Activated naive CD4-positive, alpha-beta T cell treated with anti-CD3 and anti-CD28 coated beads, Interleukin-2, amount 10 ng/mL, durations not matched to agents 7 days and 5 days (primary cell): ENCODE results near the gene TMEM132D.

Experiments used
- CTCF ChIA-PET: fragments of 350-600 bp; sonication (Branson Sonifier 250); formaldehyde crosslinking; loops from one replicate; lab custom pipeline; 2021; ENCODE audit warnings: antibody characterized with exemption; lab: Charles Lee
- DNase-seq: peaks from one replicate; pipeline ENCODE4 v3.0.0-alpha.2; 2020
- H3K27ac Mint-ChIP-seq: one replicate; pipeline ENCODE4 v1.8.0; 2021; ENCODE audit warnings: mild to moderate bottlenecking, moderate library complexity, mixed read lengths
- H3K27me3 Mint-ChIP-seq: one replicate; pipeline ENCODE4 v1.8.0; 2021; ENCODE audit warnings: mild to moderate bottlenecking, mixed read lengths
- H3K36me3 Mint-ChIP-seq: one replicate; pipeline ENCODE4 v1.8.0; 2021; ENCODE audit warnings: mixed read lengths
- H3K4me1 Mint-ChIP-seq: one replicate; pipeline ENCODE4 v1.8.0; 2021; ENCODE audit warnings: mixed read lengths
- H3K4me3 Mint-ChIP-seq: one replicate; pipeline ENCODE4 v1.8.0; 2021; ENCODE audit warnings: mild to moderate bottlenecking, moderate library complexity, mixed read lengths
- H3K9me3 Mint-ChIP-seq: one replicate; pipeline ENCODE4 v1.8.0; 2021; ENCODE audit warnings: mixed read lengths

Gene TMEM132D

GRCh38 chr12:129862561-129863175 lies 41.2 kb downstream of the TMEM132D start:
- Mint-ChIP-seq H3K36me3 (no peaks in the 10 kb centered on the region), H3K4me3 (no peak overlapping the region), H3K4me1 (no peaks in the 10 kb centered on the region), H3K27ac (no peak overlapping the region), H3K9me3 (peaks cover 24% of the 10 kb centered on the region), H3K27me3 (no peaks in the 10 kb centered on the region)
- CTCF ChIA-PET, result no interaction called here
- no peak for DNase-seq

DNA sequence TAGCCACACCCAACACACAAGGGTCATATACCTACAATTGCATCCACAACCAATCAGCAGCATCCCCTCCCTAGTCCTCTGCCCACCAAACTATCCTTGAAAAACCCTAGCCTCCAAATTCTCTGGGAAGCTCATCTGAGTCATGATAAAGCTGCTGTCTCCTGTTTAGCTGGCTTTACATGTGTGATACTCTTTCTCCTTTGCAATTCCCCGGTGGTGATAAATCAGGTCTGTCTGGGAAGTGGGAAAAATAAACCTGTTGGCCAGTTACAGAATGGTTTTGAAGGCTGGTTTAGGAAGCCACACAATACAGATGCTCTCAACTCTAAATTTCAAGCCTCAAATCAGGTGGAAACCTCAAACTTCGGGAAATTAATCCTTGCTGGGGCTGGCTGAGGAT lies 41.9 kb downstream of the TMEM132D start:
- no peak for DNase-seq
- Mint-ChIP-seq H3K4me3 (no peak overlapping the region), H3K4me1 (no peaks in the 10 kb centered on the region), H3K9me3 (peaks cover 21% of the 10 kb centered on the region), H3K27me3 (no peaks in the 10 kb centered on the region), H3K27ac (no peak overlapping the region), H3K36me3 (no peaks in the 10 kb centered on the region)
- CTCF ChIA-PET, result no interaction called here

DNA sequence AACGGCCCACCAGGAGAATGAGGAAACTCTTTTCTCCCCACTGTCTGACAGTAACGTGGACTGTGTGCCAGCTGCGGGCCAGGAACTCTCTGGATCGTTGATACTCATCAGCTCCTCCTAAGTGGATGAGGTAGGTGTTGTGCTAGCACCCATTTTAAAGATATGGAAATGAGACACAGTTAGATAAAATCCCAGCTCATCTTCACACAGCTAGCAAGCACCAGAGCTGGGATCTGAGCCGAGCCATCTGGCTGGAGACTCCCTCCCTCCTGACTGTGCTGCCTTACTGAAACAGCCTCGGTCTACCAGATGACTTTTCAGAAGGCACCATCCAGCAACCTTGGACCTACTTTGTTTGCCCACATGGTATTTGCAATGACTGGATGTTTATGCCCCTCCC lies 49.2 kb downstream of the TMEM132D start:
- Mint-ChIP-seq H3K9me3 (peaks cover 6% of the 10 kb centered on the region), H3K4me1 (no peaks in the 10 kb centered on the region), H3K27ac (no peak overlapping the region), H3K4me3 (no peak overlapping the region), H3K36me3 (no peaks in the 10 kb centered on the region), H3K27me3 (no peaks in the 10 kb centered on the region)
- no peak for DNase-seq
- CTCF ChIA-PET, result no interaction called here

GRCh38 chr12:129851296-129851695 lies 52.5 kb downstream of the TMEM132D start:
- no peak for DNase-seq
- H3K4me3 Mint-ChIP-seq, result no peak overlapping the region
- no peaks in the 10 kb centered on the region for H3K36me3 Mint-ChIP-seq
- H3K9me3 Mint-ChIP-seq, result peaks cover 7% of the 10 kb centered on the region
- H3K27me3 Mint-ChIP-seq, result no peaks in the 10 kb centered on the region
- H3K4me1 Mint-ChIP-seq, result no peaks in the 10 kb centered on the region
- CTCF ChIA-PET, result no interaction called here
- no peak overlapping the region for H3K27ac Mint-ChIP-seq

DNA sequence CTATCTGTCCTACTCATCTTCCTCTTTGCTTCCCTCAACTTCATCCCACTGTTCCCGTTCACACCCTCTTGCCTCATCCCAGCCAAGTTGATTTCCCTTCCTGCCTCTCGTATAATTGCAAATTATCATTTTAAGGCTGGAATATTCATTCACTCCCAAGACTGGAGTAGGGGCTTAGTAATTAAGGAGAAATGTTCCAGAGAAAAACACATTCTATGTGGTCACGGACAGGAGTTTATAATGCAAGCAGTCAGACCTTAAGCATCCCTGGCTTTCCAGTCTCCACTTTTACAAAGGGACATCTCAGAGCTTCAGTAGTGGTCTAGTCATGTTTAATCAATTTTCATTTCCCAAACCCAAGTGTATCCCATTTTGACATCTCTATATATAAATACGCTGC lies 54.9 kb downstream of the TMEM132D start:
- no peaks in the 10 kb centered on the region for H3K36me3 Mint-ChIP-seq
- H3K27ac Mint-ChIP-seq, result no peak overlapping the region
- H3K9me3 Mint-ChIP-seq, result peaks cover 6% of the 10 kb centered on the region
- CTCF ChIA-PET, result no interaction called here
- H3K4me3 Mint-ChIP-seq, result no peak overlapping the region
- no peaks in the 10 kb centered on the region for H3K27me3 Mint-ChIP-seq
- no peak for DNase-seq
- H3K4me1 Mint-ChIP-seq, result no peaks in the 10 kb centered on the region

DNA sequence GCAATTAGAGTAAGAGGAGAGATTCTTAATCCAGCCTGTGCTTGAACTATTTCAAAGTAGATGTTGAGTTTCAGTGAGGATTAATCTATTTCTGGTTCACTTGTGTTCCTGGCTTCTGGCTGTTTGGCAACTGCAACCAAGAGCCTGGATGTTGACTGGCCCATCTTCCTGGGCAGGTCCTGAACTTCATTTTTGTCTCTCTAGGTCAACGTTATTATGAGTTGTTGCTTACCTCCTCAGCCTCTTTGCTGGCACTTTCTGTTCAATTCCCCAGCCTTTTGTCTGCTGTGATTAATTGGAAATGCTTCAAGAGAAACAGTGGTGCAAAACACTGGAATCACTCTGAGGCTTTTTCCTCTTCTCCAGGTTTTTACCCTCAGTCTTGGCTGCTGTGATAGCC lies 56.8 kb downstream of the TMEM132D start:
- H3K27me3 Mint-ChIP-seq, result no peaks in the 10 kb centered on the region
- no peaks in the 10 kb centered on the region for H3K36me3 Mint-ChIP-seq
- H3K4me1 Mint-ChIP-seq, result no peaks in the 10 kb centered on the region
- DNase-seq, result no peak
- CTCF ChIA-PET, result no interaction called here
- H3K9me3 Mint-ChIP-seq, result peaks cover 2% of the 10 kb centered on the region
- H3K27ac Mint-ChIP-seq, result no peak overlapping the region
- no peak overlapping the region for H3K4me3 Mint-ChIP-seq

DNA sequence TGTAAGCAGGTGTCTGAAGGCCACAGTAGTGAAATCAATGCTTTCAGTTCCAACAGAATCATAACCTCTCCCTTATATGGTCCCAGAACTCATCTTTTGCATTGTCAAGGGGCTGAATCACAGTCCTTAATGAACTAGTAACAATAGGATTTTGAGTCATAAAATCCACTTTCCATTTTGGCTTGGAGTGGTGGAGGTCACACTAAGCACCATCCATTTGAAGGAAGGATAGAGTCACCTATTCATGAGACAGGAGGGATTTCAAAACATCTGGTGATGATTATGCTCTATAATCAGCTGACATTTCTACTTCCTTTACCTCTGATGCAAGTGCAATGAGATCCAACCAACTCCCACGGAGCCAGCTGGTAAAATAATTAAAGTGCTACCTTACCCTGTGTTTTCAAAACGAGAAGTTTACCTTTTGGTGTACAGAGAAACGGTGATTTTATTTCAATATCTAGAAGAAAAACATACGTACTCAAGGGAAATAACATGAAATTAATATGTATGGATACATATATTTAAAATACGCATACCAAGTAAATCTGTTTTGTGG lies 59.1 kb downstream of the TMEM132D start:
- H3K4me3 Mint-ChIP-seq, result no peak overlapping the region
- CTCF ChIA-PET, result no interaction called here
- no peaks in the 10 kb centered on the region for H3K4me1 Mint-ChIP-seq
- H3K36me3 Mint-ChIP-seq, result no peaks in the 10 kb centered on the region
- H3K27ac Mint-ChIP-seq, result no peak overlapping the region
- H3K27me3 Mint-ChIP-seq, result no peaks in the 10 kb centered on the region
- peaks cover 2% of the 10 kb centered on the region for H3K9me3 Mint-ChIP-seq
- DNase-seq, result no peak

DNA sequence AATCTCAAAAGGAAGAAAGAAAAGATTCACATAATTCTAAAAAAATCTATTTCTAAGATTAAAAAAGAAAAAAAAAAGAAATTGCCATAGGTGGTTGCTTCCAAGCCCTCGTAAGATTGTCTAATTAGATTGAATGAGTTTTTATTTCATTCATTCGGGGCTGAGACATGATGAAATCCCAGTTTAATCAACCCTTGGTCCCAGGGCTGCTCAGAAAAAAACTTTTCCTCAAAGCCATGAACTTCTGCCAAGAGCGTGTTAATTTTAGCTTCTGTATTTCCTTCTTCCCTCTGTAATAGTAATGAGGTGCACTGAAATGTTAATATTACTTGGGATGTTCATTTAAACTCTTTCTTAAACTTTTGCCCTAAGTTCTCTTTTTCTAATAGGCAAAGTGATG lies 62.6 kb downstream of the TMEM132D start:
- H3K4me1 Mint-ChIP-seq, result no peaks in the 10 kb centered on the region
- CTCF ChIA-PET, result no interaction called here
- no peak overlapping the region for H3K27ac Mint-ChIP-seq
- no peaks in the 10 kb centered on the region for H3K27me3 Mint-ChIP-seq
- H3K9me3 Mint-ChIP-seq, result no peaks in the 10 kb centered on the region
- no peaks in the 10 kb centered on the region for H3K36me3 Mint-ChIP-seq
- DNase-seq, result no peak
- no peak overlapping the region for H3K4me3 Mint-ChIP-seq

- H3K9me3 Mint-ChIP-seq, result no peaks in the 10 kb centered on the region
- H3K36me3 Mint-ChIP-seq, result no peaks in the 10 kb centered on the region
- no peak overlapping the region for H3K4me3 Mint-ChIP-seq
- DNase-seq, result no peak
- CTCF ChIA-PET, result no interaction called here
- no peaks in the 10 kb centered on the region for H3K4me1 Mint-ChIP-seq
- H3K27me3 Mint-ChIP-seq, result no peaks in the 10 kb centered on the region
- H3K27ac Mint-ChIP-seq, result no peak overlapping the region
These were observed 63.5 kb downstream of the TMEM132D start for GRCh38 chr12:129840145-129840884.

- H3K9me3 Mint-ChIP-seq, result no peaks in the 10 kb centered on the region
- CTCF ChIA-PET, result no interaction called here
- H3K4me3 Mint-ChIP-seq, result no peak overlapping the region
- DNase-seq, result no peak
- H3K36me3 Mint-ChIP-seq, result no peaks in the 10 kb centered on the region
- H3K27ac Mint-ChIP-seq, result no peak overlapping the region
- no peaks in the 10 kb centered on the region for H3K27me3 Mint-ChIP-seq
- H3K4me1 Mint-ChIP-seq, result no peaks in the 10 kb centered on the region
These were observed 64.1 kb downstream of the TMEM132D start for GRCh38 chr12:129839679-129840078.

DNA sequence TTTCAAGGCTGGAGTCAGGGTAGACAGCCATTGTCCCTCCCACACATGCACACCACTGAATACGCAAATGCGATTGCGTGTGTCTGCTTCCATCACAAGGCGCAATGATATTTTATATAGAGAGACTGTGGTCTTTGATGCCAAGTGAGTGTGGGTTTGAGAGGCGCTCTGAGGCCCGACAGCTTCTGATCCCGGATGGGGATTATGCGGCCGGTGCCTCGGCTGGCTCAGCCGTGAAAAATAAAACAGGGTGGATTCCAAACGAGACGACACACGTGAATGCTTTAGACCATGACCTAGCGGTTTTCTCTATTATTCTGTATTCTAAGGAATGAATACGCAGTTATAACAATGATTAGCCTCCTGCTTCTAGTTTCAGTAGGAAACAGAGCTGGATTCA lies 72.5 kb downstream of the TMEM132D start:
- H3K4me3 Mint-ChIP-seq, result no peak overlapping the region
- H3K4me1 Mint-ChIP-seq, result no peaks in the 10 kb centered on the region
- peaks cover 10% of the 10 kb centered on the region for H3K9me3 Mint-ChIP-seq
- DNase-seq, result no peak
- no peak overlapping the region for H3K27ac Mint-ChIP-seq
- CTCF ChIA-PET, result no interaction called here
- no peaks in the 10 kb centered on the region for H3K36me3 Mint-ChIP-seq
- no peaks in the 10 kb centered on the region for H3K27me3 Mint-ChIP-seq

DNA sequence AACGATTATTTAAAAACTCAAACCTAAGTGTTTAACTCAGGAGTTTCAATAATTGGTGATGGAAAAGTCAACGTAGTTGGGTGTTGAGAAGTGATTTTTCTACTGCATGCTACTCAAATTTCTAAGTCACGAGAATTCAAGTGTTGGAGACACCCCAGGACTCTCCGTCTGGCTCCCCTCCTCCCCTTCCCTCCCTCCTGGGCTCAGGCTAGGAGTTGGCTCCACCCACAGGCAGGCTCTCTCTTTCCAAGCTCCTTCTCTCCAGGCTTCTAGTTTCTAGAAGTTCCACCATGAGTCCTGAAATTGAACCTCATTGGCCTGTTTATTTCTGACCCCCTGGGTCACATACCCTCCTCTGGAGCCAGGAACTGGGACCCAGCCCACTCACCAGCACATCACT lies 73.0 kb downstream of the TMEM132D start:
- Mint-ChIP-seq H3K9me3 (peaks cover 10% of the 10 kb centered on the region), H3K36me3 (no peaks in the 10 kb centered on the region), H3K27ac (no peak overlapping the region), H3K4me3 (no peak overlapping the region), H3K27me3 (no peaks in the 10 kb centered on the region), H3K4me1 (no peaks in the 10 kb centered on the region)
- DNase-seq, result no peak
- CTCF ChIA-PET, result no interaction called here

DNA sequence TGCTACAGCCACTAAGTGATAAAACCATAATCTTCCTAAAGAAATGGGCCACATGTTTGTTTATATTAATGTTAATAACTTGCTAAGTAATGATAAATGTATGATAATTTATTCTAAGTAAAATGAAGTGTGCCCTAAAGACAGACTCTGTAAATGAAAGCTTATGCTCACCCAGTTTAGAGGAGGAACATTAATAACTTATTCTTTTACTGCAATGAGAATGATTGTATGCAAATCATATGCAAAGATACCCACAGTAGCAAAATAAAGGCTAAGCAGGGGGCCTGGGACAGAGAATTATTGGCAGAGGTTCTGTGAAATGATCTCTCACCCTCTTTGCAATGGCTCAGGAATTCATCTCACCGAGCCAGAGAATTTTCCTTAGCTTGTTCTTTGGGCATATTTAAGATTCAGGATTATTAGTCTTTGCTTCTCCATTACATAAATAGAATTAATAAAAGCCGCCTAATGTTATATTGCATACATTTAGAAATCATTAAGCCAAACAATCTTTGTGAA lies 75.9 kb downstream of the TMEM132D start:
- Mint-ChIP-seq H3K9me3 (peaks cover 16% of the 10 kb centered on the region), H3K27me3 (no peaks in the 10 kb centered on the region), H3K36me3 (no peaks in the 10 kb centered on the region), H3K27ac (no peak overlapping the region), H3K4me1 (no peaks in the 10 kb centered on the region), H3K4me3 (no peak overlapping the region)
- CTCF ChIA-PET, result no interaction called here
- no peak for DNase-seq

DNA sequence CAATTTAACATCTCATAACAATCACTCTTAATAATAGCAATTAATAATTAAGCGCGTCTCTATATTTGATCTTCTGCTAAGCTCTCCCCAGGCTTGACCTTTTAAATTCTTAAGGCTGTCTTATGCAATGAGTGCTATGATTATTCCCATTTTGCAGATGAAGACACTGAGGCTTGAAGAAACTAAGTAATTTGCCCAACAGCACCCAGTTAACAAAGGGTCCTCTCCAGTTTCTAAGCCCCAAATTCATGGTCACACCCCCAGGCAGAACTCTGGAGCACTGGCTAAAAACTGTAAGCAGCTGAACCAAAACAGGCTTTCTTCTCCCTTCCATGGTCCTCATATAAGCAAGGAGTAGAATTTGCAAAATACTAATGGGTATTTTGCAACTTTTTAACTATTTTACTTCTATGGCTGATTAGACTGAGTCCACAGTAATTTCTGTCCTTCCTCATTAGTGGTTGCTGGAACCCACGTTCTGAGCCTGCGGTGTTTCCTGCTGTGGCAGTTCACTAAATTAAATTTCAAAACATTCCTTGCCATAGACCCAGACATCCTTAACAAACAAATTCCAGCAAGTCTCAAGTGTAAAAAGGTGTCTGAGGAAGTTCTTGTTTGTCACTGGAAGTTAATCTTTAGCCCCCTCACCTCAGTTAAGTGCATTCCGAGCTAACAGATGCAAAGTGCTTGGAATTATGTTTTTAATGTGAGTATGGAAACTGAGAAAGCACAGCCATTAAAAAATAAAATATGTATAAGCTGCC lies 76.5 kb downstream of the TMEM132D start:
- no peak for DNase-seq
- no peaks in the 10 kb centered on the region for H3K36me3 Mint-ChIP-seq
- no peak overlapping the region for H3K27ac Mint-ChIP-seq
- peaks cover 17% of the 10 kb centered on the region for H3K9me3 Mint-ChIP-seq
- no peak overlapping the region for H3K4me3 Mint-ChIP-seq
- CTCF ChIA-PET, result no interaction called here
- no peaks in the 10 kb centered on the region for H3K4me1 Mint-ChIP-seq
- no peaks in the 10 kb centered on the region for H3K27me3 Mint-ChIP-seq
